Kasumi-1 (cell line): ENCODE data around the gene MGRN1.

ENCODE experiments used
- DNase-seq, 2 experiments: peaks; one replicate each; lab custom pipeline; 2025; lab: John Stamatoyannopoulos, UW

The MGRN1 gene

GRCh38 chr16:4624827-4625559, 367 bp downstream of the MGRN1 start:
- no peak for DNase-seq

GRCh38 chr16:4625560-4626159, 1.0 kb downstream of the MGRN1 start:
- peak in 1 of 2 experiments; percentile 15 for DNase-seq

GRCh38 chr16:4626396-4626795, 1.8 kb downstream of the MGRN1 start:
- DNase-seq: no peak

GRCh38 chr16:4628283-4628682, 3.7 kb downstream of the MGRN1 start:
- no peak for DNase-seq

- DNase-seq: no peak
Observed at GRCh38 chr16:4631444-4631843, 6.8 kb downstream of the MGRN1 start.

GRCh38 chr16:4633910-4634635, 9.4 kb downstream of the MGRN1 start:
- no peak for DNase-seq

GRCh38 chr16:4634768-4635167, 10.1 kb downstream of the MGRN1 start:
- no peak for DNase-seq

- DNase-seq: no peak
Observed at GRCh38 chr16:4636196-4636595, 11.6 kb downstream of the MGRN1 start.

- DNase-seq: no peak
Observed at GRCh38 chr16:4637501-4638166, 13.0 kb downstream of the MGRN1 start.

- no peak for DNase-seq
Observed at GRCh38 chr16:4639899-4640509, 15.4 kb downstream of the MGRN1 start.

- DNase-seq: no peak
Observed at GRCh38 chr16:4640572-4641305, 16.1 kb downstream of the MGRN1 start.

- DNase-seq: no peak
Observed at GRCh38 chr16:4641306-4641687, 16.7 kb downstream of the MGRN1 start.

- DNase-seq: no peak
Observed at GRCh38 chr16:4641895-4642294, 17.3 kb downstream of the MGRN1 start.

GRCh38 chr16:4646773-4647643, 22.4 kb downstream of the MGRN1 start:
- DNase-seq: no peak

- DNase-seq: no peak
Observed at GRCh38 chr16:4647644-4647980, 23.0 kb downstream of the MGRN1 start.

- no peak for DNase-seq
Observed at GRCh38 chr16:4648917-4649316, 24.3 kb downstream of the MGRN1 start.

GRCh38 chr16:4649744-4650442, 25.3 kb downstream of the MGRN1 start:
- DNase-seq: no peak

- DNase-seq: peak in 1 of 2 experiments; percentile 7
Observed at GRCh38 chr16:4650443-4651074, 25.9 kb downstream of the MGRN1 start.

- no peak for DNase-seq
Observed at GRCh38 chr16:4651827-4652226, 27.2 kb downstream of the MGRN1 start.
